Choroid plexus epithelial cell (primary cell): ENCODE results near the gene INPP5A.

Experiments used
- DNase-seq: peaks from one replicate; pipeline ENCODE4 v3.0.0-alpha.2; 2010; ENCODE audit warnings: low read depth
- H3K4me3 ChIP-seq: 2 replicates; pipeline ENCODE4 v1.5.1; 2011; ENCODE audit warnings: low read depth, mild to moderate bottlenecking, control low read depth, low read length, moderate library complexity
- CTCF ChIP-seq: conservative IDR thresholded peaks from 2 replicates; pipeline ENCODE4 v1.5.1; 2011; ENCODE audit warnings: low read depth, mild to moderate bottlenecking, control low read depth, inconsistent platforms, low read length, moderate library complexity

Gene INPP5A

GRCh38 chr10:132745511-132745910, 207.9 kb downstream of the INPP5A start:
- no peak for DNase-seq
- no peak overlapping the region for H3K4me3 ChIP-seq
- no peak for TF ChIP-seq CTCF

DNA sequence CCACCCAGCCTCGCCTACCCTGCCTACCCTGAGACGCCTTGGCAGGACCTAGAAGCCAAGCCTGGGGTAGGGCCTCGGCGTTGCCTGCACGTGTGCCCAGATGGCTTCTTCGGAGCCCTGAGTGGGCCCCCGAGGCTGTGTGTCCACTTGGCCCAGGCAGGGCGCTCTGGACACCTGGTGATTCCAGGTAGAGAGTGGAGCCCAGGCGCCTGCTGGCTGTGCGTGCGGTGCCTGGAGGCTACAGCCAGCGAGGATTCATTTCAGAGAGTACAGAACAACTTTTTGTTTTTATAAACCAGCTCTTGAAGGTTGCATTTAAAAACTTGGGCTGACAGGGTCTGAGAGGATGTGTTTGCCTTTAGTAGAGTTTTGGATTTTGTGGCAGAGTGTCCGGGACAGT, 208.4 kb downstream of the INPP5A start:
- no peak for TF ChIP-seq CTCF
- no peak for DNase-seq
- no peak overlapping the region for H3K4me3 ChIP-seq

GRCh38 chr10:132746386-132746785, 208.8 kb downstream of the INPP5A start:
- no peak for DNase-seq
- no peak for TF ChIP-seq CTCF
- H3K4me3 ChIP-seq, result no peak overlapping the region

GRCh38 chr10:132746801-132747625, 209.4 kb downstream of the INPP5A start:
- no peak for DNase-seq
- TF ChIP-seq CTCF, result no peak

GRCh38 chr10:132748135-132748534, 210.5 kb downstream of the INPP5A start:
- H3K4me3 ChIP-seq, result no peak overlapping the region
- DNase-seq, result no peak
- TF ChIP-seq CTCF, result no peak

More at GRCh38 chr10:132746801-132747625, 209.4 kb downstream of the INPP5A start:
- H3K4me3 ChIP-seq, result no peak overlapping the region

- H3K4me3 ChIP-seq, result no peak overlapping the region
- DNase-seq, result no peak
- no peak for TF ChIP-seq CTCF
Observed at GRCh38 chr10:132748545-132749370, 211.2 kb downstream of the INPP5A start.
